Natural killer cell (primary cell): ENCODE results near the gene RDH8. TPM values are rescaled to one million over a fixed set of nuclear protein-coding genes. Genes with fewer than 3 reads are reported as not detected.

Source experiments
- ATAC-seq, 3 donors: fragments of 150-1000 bp in 2 of 3; fragments of 200-7000 bp in 1 of 3; cut with Tn5 transposase; 1 replicate in 1 of 3; 2 replicates in 2 of 3; pipeline ENCODE4 v1.10.0; 2021; ENCODE audit warnings: mild to moderate bottlenecking in 2 of 3, moderate library complexity in 2 of 3
- DNase-seq, 2 donors: peaks; one replicate each; pipeline versions ENCODE4 v3.0.0 to v3.0.0-alpha.2; 2013 to 2021; ENCODE audit warnings: mixed read lengths in 1 of 2
- H3K27ac ChIP-seq: one replicate; pipeline ENCODE4 v1.5.1; 2013; ENCODE audit warnings: mild to moderate bottlenecking, low read length
- H3K27me3 ChIP-seq: one replicate; pipeline ENCODE4 v1.6.1; 2013; ENCODE audit warnings: low read length; ENCODE audit not compliant: control insufficient read depth, insufficient read depth
- H3K36me3 ChIP-seq: one replicate; pipeline ENCODE4 v1.6.1; 2013; ENCODE audit warnings: low read length; ENCODE audit not compliant: control insufficient read depth, insufficient read depth
- H3K4me1 ChIP-seq: one replicate; pipeline ENCODE4 v1.6.1; 2013; ENCODE audit warnings: low read length; ENCODE audit not compliant: control insufficient read depth, insufficient read depth
- H3K4me3 ChIP-seq: one replicate; pipeline ENCODE4 v1.5.1; 2013; ENCODE audit warnings: low read length
- H3K9me3 ChIP-seq: one replicate; pipeline ENCODE4 v1.6.1; 2013; ENCODE audit warnings: low read length; ENCODE audit not compliant: control insufficient read depth, insufficient read depth
- H3K27ac Mint-ChIP-seq, 2 donors: one replicate each; pipeline ENCODE4 v1.8.0; 2022; ENCODE audit warnings: mild to moderate bottlenecking in 2 of 2, mixed read lengths in 2 of 2, moderate library complexity in 1 of 2
- H3K27me3 Mint-ChIP-seq, 2 donors: one replicate each; pipeline ENCODE4 v1.8.0; 2022; ENCODE audit warnings: low read depth in 2 of 2, mixed read lengths in 2 of 2
- H3K36me3 Mint-ChIP-seq: one replicate; pipeline ENCODE4 v1.8.0; 2022; ENCODE audit warnings: mixed read lengths
- H3K4me1 Mint-ChIP-seq, 2 donors: one replicate each; pipeline ENCODE4 v1.8.0; 2022; ENCODE audit warnings: mixed read lengths in 2 of 2
- H3K4me3 Mint-ChIP-seq: one replicate; pipeline ENCODE4 v1.8.0; 2022; ENCODE audit warnings: mild to moderate bottlenecking, moderate library complexity, mixed read lengths
- H3K9me3 Mint-ChIP-seq, 2 donors: one replicate each; pipeline ENCODE4 v1.8.0; 2022; ENCODE audit warnings: mixed read lengths in 2 of 2
- WGBS: methylation state at CpG from one replicate; pipeline ENCODE4 v1.1.7; 2013; ENCODE audit warnings: missing lambda C conversion rate; ENCODE audit not compliant: insufficient coverage; 5-methylcytosine and 5-hydroxymethylcytosine counted together
- intact Hi-C: fragments of 100-400 bp; cut with micrococcal nuclease; formaldehyde crosslinking; loops from one replicate; pipeline ENCODE4 v1.14.2; 2022
- total RNA-seq, 4 donors: library from RNA; stranded (reverse); fragments of 120-200 nt in 1 of 4; gene quantifications; one replicate each; pipeline versions ENCODE4 v1.2.3 to v1.2.4, GENCODE V29; 2013 to 2022
- TF ChIP-seq, protein P1 (sequence below): fragments of 200-600 bp; IDR thresholded peaks from one replicate; pipeline ENCODE4 v1.8.0; 2022; ENCODE audit warnings: antibody characterized with exemption

Gene RDH8
- total RNA-seq, 3 donors from 2014 or later (not counting 1 experiment from before 2014, with no cell fraction given) = not detected

DNA sequence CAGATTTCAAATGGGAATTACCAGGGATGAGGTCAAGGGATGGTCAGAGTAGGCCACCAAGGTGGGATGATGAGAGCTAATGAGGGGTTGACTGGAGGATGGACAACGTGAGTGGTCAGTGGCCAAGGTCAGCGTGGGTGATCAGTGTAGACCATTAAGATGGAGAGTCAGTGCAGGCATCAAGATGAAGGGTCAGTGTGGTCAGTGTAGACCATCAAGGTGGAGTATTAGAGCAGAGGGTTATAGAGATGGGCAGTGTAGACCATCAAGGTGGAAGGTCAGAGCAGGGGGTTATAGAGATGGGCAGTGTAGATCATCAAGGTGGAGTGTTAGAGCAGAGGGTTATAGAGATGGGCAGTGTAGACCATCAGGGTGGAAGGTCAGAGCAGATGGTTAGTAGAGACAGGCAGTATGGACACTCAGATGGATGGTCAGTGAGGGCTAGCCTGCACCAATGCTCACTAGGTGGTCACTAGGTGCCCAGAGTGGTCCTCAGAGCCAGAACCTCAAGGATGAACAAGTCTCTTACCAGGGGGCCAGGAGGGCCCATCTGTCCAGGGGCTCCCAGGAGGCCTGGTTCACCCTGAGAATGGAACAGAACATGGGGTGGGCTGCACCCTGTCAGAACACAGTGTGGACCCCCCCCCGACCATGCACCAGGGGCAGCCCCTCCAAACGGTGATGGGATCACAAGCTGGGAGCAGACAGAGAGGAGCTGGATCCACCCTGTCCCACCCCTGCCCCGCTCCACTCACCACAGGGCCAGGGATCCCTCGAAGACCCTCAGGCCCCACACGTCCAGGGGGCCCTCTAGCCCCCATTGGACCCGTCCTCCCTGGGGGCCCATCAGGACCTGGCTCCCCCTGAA, 44.2 kb upstream of the RDH8 start:
- H3K27ac ChIP-seq = no peak overlapping the region
- Mint-ChIP-seq H3K36me3 (no peaks in the 10 kb centered on the region), H3K27ac (no peak overlapping the region), H3K9me3 (no peaks in the 10 kb centered on the region), H3K27me3 (peaks cover 13 to 27% of the 10 kb centered on the region in 2 donors), H3K4me1 (peaks cover 9 to 13% of the 10 kb centered on the region in 2 donors), H3K4me3 (no peak overlapping the region)
- H3K4me3 ChIP-seq = no peak overlapping the region
- peaks cover 4% of the 10 kb centered on the region for H3K4me1 ChIP-seq
- WGBS = 81% methylated on average over 8 of the region's 8 CpGs
- intact Hi-C loops = no loop called here
- H3K9me3 ChIP-seq = no peaks in the 10 kb centered on the region
- H3K27me3 ChIP-seq = no peaks in the 10 kb centered on the region
- no peaks in the 10 kb centered on the region for H3K36me3 ChIP-seq
- ATAC-seq (peak in 1 of 3 donors; percentile 15), DNase-seq (no peak)
- TF ChIP-seq, protein P1, sequence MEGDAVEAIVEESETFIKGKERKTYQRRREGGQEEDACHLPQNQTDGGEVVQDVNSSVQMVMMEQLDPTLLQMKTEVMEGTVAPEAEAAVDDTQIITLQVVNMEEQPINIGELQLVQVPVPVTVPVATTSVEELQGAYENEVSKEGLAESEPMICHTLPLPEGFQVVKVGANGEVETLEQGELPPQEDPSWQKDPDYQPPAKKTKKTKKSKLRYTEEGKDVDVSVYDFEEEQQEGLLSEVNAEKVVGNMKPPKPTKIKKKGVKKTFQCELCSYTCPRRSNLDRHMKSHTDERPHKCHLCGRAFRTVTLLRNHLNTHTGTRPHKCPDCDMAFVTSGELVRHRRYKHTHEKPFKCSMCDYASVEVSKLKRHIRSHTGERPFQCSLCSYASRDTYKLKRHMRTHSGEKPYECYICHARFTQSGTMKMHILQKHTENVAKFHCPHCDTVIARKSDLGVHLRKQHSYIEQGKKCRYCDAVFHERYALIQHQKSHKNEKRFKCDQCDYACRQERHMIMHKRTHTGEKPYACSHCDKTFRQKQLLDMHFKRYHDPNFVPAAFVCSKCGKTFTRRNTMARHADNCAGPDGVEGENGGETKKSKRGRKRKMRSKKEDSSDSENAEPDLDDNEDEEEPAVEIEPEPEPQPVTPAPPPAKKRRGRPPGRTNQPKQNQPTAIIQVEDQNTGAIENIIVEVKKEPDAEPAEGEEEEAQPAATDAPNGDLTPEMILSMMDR = no peak

- TF ChIP-seq, protein P1 = no peak
- Mint-ChIP-seq H3K4me3 (no peak overlapping the region), H3K4me1 (peaks cover 9 to 13% of the 10 kb centered on the region in 2 donors), H3K27ac (no peak overlapping the region), H3K36me3 (no peaks in the 10 kb centered on the region), H3K27me3 (peaks cover 13 to 27% of the 10 kb centered on the region in 2 donors), H3K9me3 (no peaks in the 10 kb centered on the region)
- Histone ChIP-seq H3K36me3 (no peaks in the 10 kb centered on the region), H3K27me3 (no peaks in the 10 kb centered on the region), H3K4me3 (no peak overlapping the region), H3K9me3 (no peaks in the 10 kb centered on the region), H3K4me1 (peaks cover 4% of the 10 kb centered on the region), H3K27ac (no peak overlapping the region)
- intact Hi-C loops = no loop called here
- DNase-seq = no peak
- 84% methylated on average over 2 of the region's 2 CpGs for WGBS
- ATAC-seq = no peak
These were observed 43.7 kb upstream of the RDH8 start for GRCh38 chr19:9969688-9969975.

- Histone ChIP-seq H3K27me3 (no peaks in the 10 kb centered on the region), H3K4me1 (peaks cover 4% of the 10 kb centered on the region), H3K4me3 (no peak overlapping the region), H3K9me3 (no peaks in the 10 kb centered on the region), H3K27ac (no peak overlapping the region), H3K36me3 (no peaks in the 10 kb centered on the region)
- peaks cover 13 to 27% of the 10 kb centered on the region in 2 donors for H3K27me3 Mint-ChIP-seq
- H3K4me3 Mint-ChIP-seq = no peak overlapping the region
- intact Hi-C loops = no loop called here
- DNase-seq = no peak
- TF ChIP-seq, protein P1 = no peak
- H3K27ac Mint-ChIP-seq = no peak overlapping the region
- ATAC-seq = no peak
- 81% methylated on average over 8 of the region's 8 CpGs for WGBS
- no peaks in the 10 kb centered on the region for H3K9me3 Mint-ChIP-seq
- no peaks in the 10 kb centered on the region for H3K36me3 Mint-ChIP-seq
- peaks cover 9 to 13% of the 10 kb centered on the region in 2 donors for H3K4me1 Mint-ChIP-seq
These were observed 42.8 kb upstream of the RDH8 start for GRCh38 chr19:9970481-9970880.
